Fibroblast of lung (primary cell): ENCODE results near the gene PSMB2.

Experiments
- EZH2 ChIP-seq: IDR thresholded peaks from 2 replicates; pipeline ENCODE4 v1.5.1; 2012; ENCODE audit warnings: low read length, control low read depth, mild to moderate bottlenecking; ENCODE audit errors: missing control alignments
- TF ChIP-seq, protein P1 (sequence below), 2 donors: IDR thresholded peaks in 1 of 2; conservative IDR thresholded peaks in 1 of 2; 1 replicate in 1 of 2; 2 replicates in 1 of 2; pipeline ENCODE4 v1.5.1; 2011 to 2012; ENCODE audit warnings: low read length in 2 of 2, control low read depth in 1 of 2, inconsistent platforms in 1 of 2, low read depth in 1 of 2, mild to moderate bottlenecking in 1 of 2

DNA sequence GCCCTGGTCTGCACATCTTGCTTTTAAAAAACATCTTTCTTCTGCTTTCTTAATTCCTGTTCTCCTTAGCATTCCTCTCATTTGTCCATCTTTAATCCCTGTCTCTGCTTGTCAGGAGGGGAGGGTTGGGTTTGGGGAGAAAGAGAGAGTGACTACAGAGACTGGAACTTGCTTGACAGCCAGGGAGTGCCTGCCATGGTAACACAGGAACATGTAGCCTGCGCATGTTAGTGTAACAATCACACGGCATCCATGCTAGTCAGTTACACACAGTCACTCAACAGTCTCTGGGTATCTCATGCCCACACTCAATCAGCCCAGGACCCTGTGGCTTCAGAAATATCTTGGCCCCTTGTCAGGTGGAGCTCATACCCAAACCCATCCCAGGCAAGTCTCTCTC, 69.0 kb downstream of the PSMB2 start:
- TF ChIP-seq, protein P1, sequence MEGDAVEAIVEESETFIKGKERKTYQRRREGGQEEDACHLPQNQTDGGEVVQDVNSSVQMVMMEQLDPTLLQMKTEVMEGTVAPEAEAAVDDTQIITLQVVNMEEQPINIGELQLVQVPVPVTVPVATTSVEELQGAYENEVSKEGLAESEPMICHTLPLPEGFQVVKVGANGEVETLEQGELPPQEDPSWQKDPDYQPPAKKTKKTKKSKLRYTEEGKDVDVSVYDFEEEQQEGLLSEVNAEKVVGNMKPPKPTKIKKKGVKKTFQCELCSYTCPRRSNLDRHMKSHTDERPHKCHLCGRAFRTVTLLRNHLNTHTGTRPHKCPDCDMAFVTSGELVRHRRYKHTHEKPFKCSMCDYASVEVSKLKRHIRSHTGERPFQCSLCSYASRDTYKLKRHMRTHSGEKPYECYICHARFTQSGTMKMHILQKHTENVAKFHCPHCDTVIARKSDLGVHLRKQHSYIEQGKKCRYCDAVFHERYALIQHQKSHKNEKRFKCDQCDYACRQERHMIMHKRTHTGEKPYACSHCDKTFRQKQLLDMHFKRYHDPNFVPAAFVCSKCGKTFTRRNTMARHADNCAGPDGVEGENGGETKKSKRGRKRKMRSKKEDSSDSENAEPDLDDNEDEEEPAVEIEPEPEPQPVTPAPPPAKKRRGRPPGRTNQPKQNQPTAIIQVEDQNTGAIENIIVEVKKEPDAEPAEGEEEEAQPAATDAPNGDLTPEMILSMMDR (conservative IDR thresholded peaks at IDR 0.05 in 1 of 2, IDR thresholded peaks at IDR 0.05 in 1 of 2; ENCODE audit: low read depth in 1 of 2, low read length in 2 of 2): no peak
- no peak for TF ChIP-seq EZH2
